ENCODE data around the gene NAA38. TPM values are rescaled to one million over a fixed set of nuclear protein-coding genes. Genes with fewer than 3 reads are reported as not detected.

Gene NAA38
- total RNA-seq, 1 experiment from 2014 or later, result 36.6 TPM

DNA sequence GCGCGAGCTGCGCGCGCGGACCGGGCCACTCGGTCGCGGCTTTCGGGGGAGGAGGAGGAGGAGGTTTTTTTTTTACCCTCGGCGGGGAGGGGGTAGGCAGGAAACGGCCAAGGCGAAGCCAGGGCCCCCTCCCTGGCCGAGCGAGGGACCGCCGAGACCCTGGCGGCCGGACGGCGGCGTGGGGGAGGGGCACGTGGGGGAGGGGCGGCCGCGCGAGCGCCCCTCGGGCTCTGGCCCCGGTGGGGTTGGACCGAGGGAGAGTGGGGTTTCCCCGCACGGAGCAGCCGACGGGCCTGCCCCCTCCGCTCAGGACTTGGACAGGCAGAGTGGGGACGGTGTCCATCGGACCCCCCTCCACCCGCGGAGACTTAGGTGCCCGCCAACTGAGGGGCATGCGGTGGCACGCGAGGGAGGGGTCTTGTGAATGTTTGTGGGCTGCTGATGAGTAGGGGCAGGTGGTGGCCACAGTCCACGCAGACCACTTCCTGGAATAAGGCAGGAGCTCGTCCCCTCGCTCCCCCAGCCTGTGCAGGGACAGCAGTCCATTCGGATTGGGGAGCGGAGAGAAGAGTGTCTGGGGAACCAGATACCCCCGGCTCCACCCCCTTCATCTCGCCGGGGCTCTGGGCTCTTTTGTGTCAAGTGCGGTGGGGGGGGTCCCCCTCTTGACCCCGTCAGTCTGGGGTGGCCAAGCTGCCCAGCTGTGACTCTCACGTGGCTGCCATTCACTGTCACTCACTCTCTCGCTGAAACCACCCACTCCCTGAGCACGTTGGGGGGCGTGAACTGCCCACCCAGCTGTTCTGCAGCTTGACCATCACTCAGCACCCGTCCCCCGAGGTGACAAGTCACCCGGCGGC, 28.2 kb upstream of the NAA38 start:
- TF ChIP-seq, protein P1, sequence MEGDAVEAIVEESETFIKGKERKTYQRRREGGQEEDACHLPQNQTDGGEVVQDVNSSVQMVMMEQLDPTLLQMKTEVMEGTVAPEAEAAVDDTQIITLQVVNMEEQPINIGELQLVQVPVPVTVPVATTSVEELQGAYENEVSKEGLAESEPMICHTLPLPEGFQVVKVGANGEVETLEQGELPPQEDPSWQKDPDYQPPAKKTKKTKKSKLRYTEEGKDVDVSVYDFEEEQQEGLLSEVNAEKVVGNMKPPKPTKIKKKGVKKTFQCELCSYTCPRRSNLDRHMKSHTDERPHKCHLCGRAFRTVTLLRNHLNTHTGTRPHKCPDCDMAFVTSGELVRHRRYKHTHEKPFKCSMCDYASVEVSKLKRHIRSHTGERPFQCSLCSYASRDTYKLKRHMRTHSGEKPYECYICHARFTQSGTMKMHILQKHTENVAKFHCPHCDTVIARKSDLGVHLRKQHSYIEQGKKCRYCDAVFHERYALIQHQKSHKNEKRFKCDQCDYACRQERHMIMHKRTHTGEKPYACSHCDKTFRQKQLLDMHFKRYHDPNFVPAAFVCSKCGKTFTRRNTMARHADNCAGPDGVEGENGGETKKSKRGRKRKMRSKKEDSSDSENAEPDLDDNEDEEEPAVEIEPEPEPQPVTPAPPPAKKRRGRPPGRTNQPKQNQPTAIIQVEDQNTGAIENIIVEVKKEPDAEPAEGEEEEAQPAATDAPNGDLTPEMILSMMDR (IDR thresholded peaks at IDR 0.05; ENCODE audit: unreplicated experiment), result no peak
- BruUV-seq (replicated peaks), result no TSS peak
- Mint-ChIP-seq H3K36me3 (ENCODE audit: insufficient read depth, unreplicated experiment) (peaks cover 16% of the 10 kb centered on the region), H3K4me1 (ENCODE audit: low read depth, unreplicated experiment) (peaks cover 6% of the 10 kb centered on the region), H3K9me3 (ENCODE audit: low read depth, unreplicated experiment) (no peaks in the 10 kb centered on the region), H3K27me3 (ENCODE audit: unreplicated experiment) (no peaks in the 10 kb centered on the region), H3K4me3 (ENCODE audit: low read depth, unreplicated experiment) (no peak overlapping the region), H3K27ac (ENCODE audit: unreplicated experiment) (no peak overlapping the region)
- CTCF ChIA-PET, result interaction anchor here (0.6 to 0.7 kb wide), 3 partner anchors 23 to 51 kb away, joined by 4 to 6 read pairs (median 5); no protein-coding TSS in a partner anchor
- DNase-seq, result peak; percentile 45
- intact Hi-C loops (cut with micrococcal nuclease; ENCODE audit: unreplicated experiment), result loop anchor here (10.0 kb wide), 1 partner anchor 49 kb away; the partner anchor contains the start of genes CNTROB and TRAPPC1

DNA sequence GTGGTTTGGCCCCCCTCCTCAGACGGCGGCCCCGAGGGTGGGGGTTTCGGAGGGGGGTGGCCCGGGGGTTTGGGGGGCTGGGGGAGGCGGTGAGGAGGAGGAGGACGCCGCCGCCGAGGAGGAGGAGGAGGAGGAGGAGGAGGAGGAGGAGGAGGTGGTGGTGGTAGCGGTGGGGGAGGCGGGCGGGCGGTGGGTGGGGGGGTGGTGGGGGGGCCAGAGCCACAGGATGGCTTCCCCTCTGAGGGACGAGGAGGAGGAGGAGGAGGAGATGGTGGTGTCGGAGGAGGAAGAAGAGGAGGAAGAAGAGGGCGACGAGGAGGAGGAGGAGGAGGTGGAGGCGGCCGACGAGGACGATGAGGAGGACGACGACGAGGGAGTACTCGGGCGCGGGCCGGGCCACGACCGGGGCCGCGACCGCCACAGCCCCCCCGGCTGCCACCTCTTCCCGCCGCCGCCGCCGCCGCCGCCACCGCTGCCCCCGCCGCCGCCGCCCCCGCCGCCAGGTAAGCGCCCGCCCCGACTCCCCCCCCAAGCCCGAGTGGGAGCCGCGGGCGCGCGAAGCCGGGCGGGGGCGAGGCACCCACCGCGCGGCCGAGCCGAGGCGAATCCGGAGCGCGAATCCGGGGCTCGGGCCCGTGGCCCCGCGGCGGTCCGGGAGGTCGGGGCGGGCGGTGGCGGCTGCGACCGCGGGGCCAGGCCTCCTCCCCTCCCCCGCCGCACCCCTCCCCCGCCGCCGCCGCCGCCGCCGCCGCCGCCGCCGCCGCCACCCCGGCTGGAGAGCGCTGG, 27.4 kb upstream of the NAA38 start:
- DNase-seq, result peak; percentile 8
- intact Hi-C loops (cut with micrococcal nuclease; ENCODE audit: unreplicated experiment), result loop anchor here (10.0 kb wide), 1 partner anchor 50 kb away; the partner anchor contains the start of genes CNTROB and TRAPPC1
- Mint-ChIP-seq H3K27me3 (ENCODE audit: unreplicated experiment) (no peaks in the 10 kb centered on the region), H3K36me3 (ENCODE audit: insufficient read depth, unreplicated experiment) (peaks cover 10% of the 10 kb centered on the region), H3K4me3 (ENCODE audit: low read depth, unreplicated experiment) (no peak overlapping the region), H3K27ac (ENCODE audit: unreplicated experiment) (no peak overlapping the region), H3K4me1 (ENCODE audit: low read depth, unreplicated experiment) (no peaks in the 10 kb centered on the region), H3K9me3 (ENCODE audit: low read depth, unreplicated experiment) (no peaks in the 10 kb centered on the region)
- TF ChIP-seq, protein P1 (IDR thresholded peaks at IDR 0.05; ENCODE audit: unreplicated experiment), result no peak
- CTCF ChIA-PET, result interaction anchor here (0.7 kb wide), 2 partner anchors 48 to 50 kb away, joined by 4 to 5 read pairs; no protein-coding TSS in a partner anchor
- BruUV-seq (replicated peaks), result no TSS peak

- BruUV-seq (replicated peaks), result no TSS peak
- H3K27ac Mint-ChIP-seq (ENCODE audit: unreplicated experiment), result no peak overlapping the region
- TF ChIP-seq, protein P1 (IDR thresholded peaks at IDR 0.05; ENCODE audit: unreplicated experiment), result no peak
- no peaks in the 10 kb centered on the region for H3K4me1 Mint-ChIP-seq (ENCODE audit: low read depth, unreplicated experiment)
- DNase-seq, result peak; percentile 17
- CTCF ChIA-PET, result interaction anchor here (0.7 to 1.0 kb wide), 2 partner anchors 97 to 174 kb away, joined by 3 to 4 read pairs; no protein-coding TSS in a partner anchor
- no peaks in the 10 kb centered on the region for H3K9me3 Mint-ChIP-seq (ENCODE audit: low read depth, unreplicated experiment)
- H3K27me3 Mint-ChIP-seq (ENCODE audit: unreplicated experiment), result no peaks in the 10 kb centered on the region
- intact Hi-C loops (cut with micrococcal nuclease; ENCODE audit: unreplicated experiment), result loop anchor here (10.0 kb wide), 1 partner anchor 51 kb away; the partner anchor contains the start of genes CNTROB and TRAPPC1
- no peak overlapping the region for H3K4me3 Mint-ChIP-seq (ENCODE audit: low read depth, unreplicated experiment)
- H3K36me3 Mint-ChIP-seq (ENCODE audit: insufficient read depth, unreplicated experiment), result peaks cover 10% of the 10 kb centered on the region
Observed at GRCh38 chr17:7883781-7884386, 26.5 kb upstream of the NAA38 start.

- no peak for DNase-seq
- BruUV-seq (replicated peaks), result no TSS peak
- peaks cover 10% of the 10 kb centered on the region for H3K36me3 Mint-ChIP-seq (ENCODE audit: insufficient read depth, unreplicated experiment)
- TF ChIP-seq, protein P1 (IDR thresholded peaks at IDR 0.05; ENCODE audit: unreplicated experiment), result no peak
- H3K27ac Mint-ChIP-seq (ENCODE audit: unreplicated experiment), result no peak overlapping the region
- intact Hi-C loops (cut with micrococcal nuclease; ENCODE audit: unreplicated experiment), result loop anchor here (10.0 kb wide), 1 partner anchor 52 kb away; the partner anchor contains the start of genes CNTROB and TRAPPC1
- H3K27me3 Mint-ChIP-seq (ENCODE audit: unreplicated experiment), result no peaks in the 10 kb centered on the region
- no peaks in the 10 kb centered on the region for H3K9me3 Mint-ChIP-seq (ENCODE audit: low read depth, unreplicated experiment)
- CTCF ChIA-PET, result interaction anchor here (0.6 kb wide), 1 partner anchor 261 kb away, joined by 4 read pairs; no protein-coding TSS in a partner anchor
- no peak overlapping the region for H3K4me3 Mint-ChIP-seq (ENCODE audit: low read depth, unreplicated experiment)
- H3K4me1 Mint-ChIP-seq (ENCODE audit: low read depth, unreplicated experiment), result no peaks in the 10 kb centered on the region
Observed at GRCh38 chr17:7882629-7883028, 25.3 kb upstream of the NAA38 start.

Data from Calu3 (cell line).